SK-N-SH (cell line): ENCODE results near the gene SH3TC1.

Experiments
- ELF1 ChIP-seq: IDR thresholded peaks from 2 replicates; pipeline ENCODE4 v1.4.0; 2012
- EP300 ChIP-seq, 2 experiments: IDR thresholded peaks; 2 replicates each; pipeline versions ENCODE4 v1.4.0 to v1.6.1; 2012; ENCODE audit warnings: borderline replicate concordance in 1 of 2, low read depth in 1 of 2, low read length in 1 of 2
- EZH2phosphoT487 ChIP-seq: fragments of 200-600 bp; sonication (generic); IDR thresholded peaks from 2 replicates; pipeline ENCODE4 v1.6.1; 2017; ENCODE audit warnings: low read depth, mixed run types, mild to moderate bottlenecking, antibody characterized with exemption, moderate library complexity, borderline replicate concordance
- FOXM1 ChIP-seq: IDR thresholded peaks from 2 replicates; pipeline ENCODE4 v1.4.0; 2012; ENCODE audit warnings: low read depth, mild to moderate bottlenecking
- JUND ChIP-seq: IDR thresholded peaks from 2 replicates; pipeline ENCODE4 v1.4.0; 2012
- POLR2AphosphoS5 ChIP-seq: IDR thresholded peaks from 2 replicates; pipeline ENCODE4 v1.6.1; 2012; ENCODE audit warnings: low read depth, low read length
- RAD21 ChIP-seq: IDR thresholded peaks from 2 replicates; pipeline ENCODE4 v1.6.1; 2012; ENCODE audit warnings: mild to moderate bottlenecking, low read length
- RFX5 ChIP-seq: IDR thresholded peaks from 2 replicates; pipeline ENCODE4 v1.6.1; 2012; ENCODE audit warnings: mild to moderate bottlenecking, improper control_type of control experiment, low read length
- TAF1 ChIP-seq: IDR thresholded peaks from 2 replicates; pipeline ENCODE4 v1.6.1; 2012; ENCODE audit warnings: low read depth, mild to moderate bottlenecking, low read length, moderate library complexity, borderline replicate concordance
- TF ChIP-seq, protein P1 (sequence below): fragments of 150-350 bp; IDR thresholded peaks from 2 replicates; pipeline ENCODE4 v1.6.1; 2016; ENCODE audit warnings: mild to moderate bottlenecking, low read depth, low read length
- TF ChIP-seq, protein P2 (sequence below): fragments of 200-600 bp; sonication (generic); IDR thresholded peaks from 2 replicates; pipeline ENCODE4 v1.6.1; 2017; ENCODE audit warnings: antibody characterized with exemption, mild to moderate bottlenecking, moderate library complexity
- TF ChIP-seq, protein P3 (sequence below): IDR thresholded peaks from 2 replicates; pipeline ENCODE4 v1.6.1; 2012; ENCODE audit warnings: mild to moderate bottlenecking, low read depth, low read length, moderate library complexity
- TF ChIP-seq, protein P4 (sequence below): IDR thresholded peaks from 2 replicates; pipeline ENCODE4 v1.4.0; 2012; ENCODE audit warnings: low read depth

DNA sequence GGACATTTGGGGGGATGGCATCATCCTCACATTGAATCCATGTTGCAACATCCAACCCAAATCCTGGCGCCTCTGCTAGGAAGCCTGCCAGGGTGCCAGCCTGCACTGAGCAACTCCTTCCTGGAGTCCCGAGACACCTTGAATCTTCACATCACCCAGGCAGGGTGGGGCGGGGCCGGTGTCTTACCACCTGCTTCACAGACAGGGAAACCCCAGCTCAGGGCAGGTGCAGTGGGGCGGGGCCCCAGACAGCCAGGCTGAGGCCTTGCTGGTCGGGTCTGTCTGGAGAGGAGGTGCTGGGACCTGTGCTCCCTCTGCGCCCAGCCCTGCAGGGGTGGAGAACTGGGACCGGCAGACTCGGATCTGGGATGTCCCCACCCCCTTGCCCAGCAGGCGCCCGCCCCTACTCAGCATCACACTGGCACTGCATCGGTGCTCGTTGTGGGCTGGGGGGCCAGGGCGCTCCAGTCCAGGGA lies 39.0 kb downstream of the SH3TC1 start:
- no peak for TF ChIP-seq POLR2AphosphoS5
- TF ChIP-seq, protein P1, sequence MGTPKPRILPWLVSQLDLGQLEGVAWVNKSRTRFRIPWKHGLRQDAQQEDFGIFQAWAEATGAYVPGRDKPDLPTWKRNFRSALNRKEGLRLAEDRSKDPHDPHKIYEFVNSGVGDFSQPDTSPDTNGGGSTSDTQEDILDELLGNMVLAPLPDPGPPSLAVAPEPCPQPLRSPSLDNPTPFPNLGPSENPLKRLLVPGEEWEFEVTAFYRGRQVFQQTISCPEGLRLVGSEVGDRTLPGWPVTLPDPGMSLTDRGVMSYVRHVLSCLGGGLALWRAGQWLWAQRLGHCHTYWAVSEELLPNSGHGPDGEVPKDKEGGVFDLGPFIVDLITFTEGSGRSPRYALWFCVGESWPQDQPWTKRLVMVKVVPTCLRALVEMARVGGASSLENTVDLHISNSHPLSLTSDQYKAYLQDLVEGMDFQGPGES, result no peak
- TF ChIP-seq, protein P2, sequence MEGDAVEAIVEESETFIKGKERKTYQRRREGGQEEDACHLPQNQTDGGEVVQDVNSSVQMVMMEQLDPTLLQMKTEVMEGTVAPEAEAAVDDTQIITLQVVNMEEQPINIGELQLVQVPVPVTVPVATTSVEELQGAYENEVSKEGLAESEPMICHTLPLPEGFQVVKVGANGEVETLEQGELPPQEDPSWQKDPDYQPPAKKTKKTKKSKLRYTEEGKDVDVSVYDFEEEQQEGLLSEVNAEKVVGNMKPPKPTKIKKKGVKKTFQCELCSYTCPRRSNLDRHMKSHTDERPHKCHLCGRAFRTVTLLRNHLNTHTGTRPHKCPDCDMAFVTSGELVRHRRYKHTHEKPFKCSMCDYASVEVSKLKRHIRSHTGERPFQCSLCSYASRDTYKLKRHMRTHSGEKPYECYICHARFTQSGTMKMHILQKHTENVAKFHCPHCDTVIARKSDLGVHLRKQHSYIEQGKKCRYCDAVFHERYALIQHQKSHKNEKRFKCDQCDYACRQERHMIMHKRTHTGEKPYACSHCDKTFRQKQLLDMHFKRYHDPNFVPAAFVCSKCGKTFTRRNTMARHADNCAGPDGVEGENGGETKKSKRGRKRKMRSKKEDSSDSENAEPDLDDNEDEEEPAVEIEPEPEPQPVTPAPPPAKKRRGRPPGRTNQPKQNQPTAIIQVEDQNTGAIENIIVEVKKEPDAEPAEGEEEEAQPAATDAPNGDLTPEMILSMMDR, result no peak
- TF ChIP-seq RAD21, result no peak
- TF ChIP-seq ELF1, result no peak
- TF ChIP-seq FOXM1, result no peak
- TF ChIP-seq JUND, result no peak
- TF ChIP-seq RFX5, result no peak
- TF ChIP-seq, protein P3, sequence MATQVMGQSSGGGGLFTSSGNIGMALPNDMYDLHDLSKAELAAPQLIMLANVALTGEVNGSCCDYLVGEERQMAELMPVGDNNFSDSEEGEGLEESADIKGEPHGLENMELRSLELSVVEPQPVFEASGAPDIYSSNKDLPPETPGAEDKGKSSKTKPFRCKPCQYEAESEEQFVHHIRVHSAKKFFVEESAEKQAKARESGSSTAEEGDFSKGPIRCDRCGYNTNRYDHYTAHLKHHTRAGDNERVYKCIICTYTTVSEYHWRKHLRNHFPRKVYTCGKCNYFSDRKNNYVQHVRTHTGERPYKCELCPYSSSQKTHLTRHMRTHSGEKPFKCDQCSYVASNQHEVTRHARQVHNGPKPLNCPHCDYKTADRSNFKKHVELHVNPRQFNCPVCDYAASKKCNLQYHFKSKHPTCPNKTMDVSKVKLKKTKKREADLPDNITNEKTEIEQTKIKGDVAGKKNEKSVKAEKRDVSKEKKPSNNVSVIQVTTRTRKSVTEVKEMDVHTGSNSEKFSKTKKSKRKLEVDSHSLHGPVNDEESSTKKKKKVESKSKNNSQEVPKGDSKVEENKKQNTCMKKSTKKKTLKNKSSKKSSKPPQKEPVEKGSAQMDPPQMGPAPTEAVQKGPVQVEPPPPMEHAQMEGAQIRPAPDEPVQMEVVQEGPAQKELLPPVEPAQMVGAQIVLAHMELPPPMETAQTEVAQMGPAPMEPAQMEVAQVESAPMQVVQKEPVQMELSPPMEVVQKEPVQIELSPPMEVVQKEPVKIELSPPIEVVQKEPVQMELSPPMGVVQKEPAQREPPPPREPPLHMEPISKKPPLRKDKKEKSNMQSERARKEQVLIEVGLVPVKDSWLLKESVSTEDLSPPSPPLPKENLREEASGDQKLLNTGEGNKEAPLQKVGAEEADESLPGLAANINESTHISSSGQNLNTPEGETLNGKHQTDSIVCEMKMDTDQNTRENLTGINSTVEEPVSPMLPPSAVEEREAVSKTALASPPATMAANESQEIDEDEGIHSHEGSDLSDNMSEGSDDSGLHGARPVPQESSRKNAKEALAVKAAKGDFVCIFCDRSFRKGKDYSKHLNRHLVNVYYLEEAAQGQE, result no peak
- TF ChIP-seq TAF1, result no peak
- TF ChIP-seq, protein P4, sequence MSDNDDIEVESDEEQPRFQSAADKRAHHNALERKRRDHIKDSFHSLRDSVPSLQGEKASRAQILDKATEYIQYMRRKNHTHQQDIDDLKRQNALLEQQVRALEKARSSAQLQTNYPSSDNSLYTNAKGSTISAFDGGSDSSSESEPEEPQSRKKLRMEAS, result no peak
- no peak for TF ChIP-seq EP300 (IDR thresholded peaks at IDR 0.05; ENCODE audit: borderline replicate concordance in 1 of 2, low read depth in 1 of 2, low read length in 1 of 2)
- TF ChIP-seq EZH2phosphoT487, result no peak
